ENCODE measurements around the gene CCNA2. TPM values are rescaled to one million over a fixed set of nuclear protein-coding genes. Genes with fewer than 3 reads are reported as not detected.

CCNA2 gene
- total RNA-seq, 1 donor from 2014 or later, result 24.7 TPM

- DNase-seq, result no peak
Observed at GRCh38 chr4:121771869-121772268, 51.8 kb downstream of the CCNA2 start.

- no peak for DNase-seq
Observed at GRCh38 chr4:121769341-121769740, 54.3 kb downstream of the CCNA2 start.

GRCh38 chr4:121767166-121767565 is 56.5 kb downstream of the CCNA2 start:
- DNase-seq, result no peak

Other genes starting within 250 kb of the CCNA2 start
- gene ANXA5, start 126.9 kb downstream of the CCNA2 start, total RNA-seq, result 373 and 483 TPM in 2 replicates
- gene SMIM43, start 58.7 kb downstream of the CCNA2 start, total RNA-seq, result 0.47 and 0.85 TPM in 2 replicates
- 37.5 and 41.5 TPM in 2 replicates for gene EXOSC9, start 22.6 kb downstream of the CCNA2 start, total RNA-seq
- gene BBS7, start 46.6 kb upstream of the CCNA2 start, total RNA-seq, result 15.7 and 15.8 TPM in 2 replicates
- not detected in 2 replicates for gene TRPC3, start 128.2 kb upstream of the CCNA2 start, total RNA-seq

All from dermis blood vessel endothelial cell (primary cell).